Measurements from ENCODE around the gene REXO4.

DNA sequence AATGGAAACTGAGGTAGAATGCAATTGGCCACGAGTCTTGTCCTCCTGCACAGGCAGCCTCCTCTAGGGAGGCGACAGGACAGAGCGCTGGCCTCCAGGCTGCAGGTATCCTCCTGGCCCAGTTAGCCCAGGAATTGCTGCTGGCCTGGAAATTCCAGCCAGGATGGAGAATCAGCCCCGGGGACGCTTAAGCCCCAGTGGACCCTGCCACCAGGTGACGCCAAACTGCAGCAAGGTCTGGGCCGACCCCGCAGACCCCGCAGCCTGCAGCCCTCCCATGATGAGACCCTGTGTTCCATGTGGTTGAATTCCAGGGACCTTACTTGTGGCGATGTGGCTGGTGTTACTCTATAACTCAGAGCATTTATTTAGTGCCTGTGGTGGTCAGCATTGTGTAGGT lies 49.3 kb upstream of the REXO4 start:
- TF ChIP-seq SUZ12 (IDR thresholded peaks at IDR 0.05; ENCODE audit: low read length) (no peak), KDM5A (IDR thresholded peaks at IDR 0.05; ENCODE audit: low read length) (no peak), EP300 (IDR thresholded peaks at IDR 0.05; ENCODE audit: borderline replicate concordance in 1 of 2, low read depth in 2 of 2, low read length in 2 of 2) (no peak), RAD21 (IDR thresholded peaks at IDR 0.05 in 1 of 2, conservative IDR thresholded peaks at IDR 0.05 in 1 of 2; ENCODE audit: low read depth in 2 of 2, low read length in 2 of 2) (peak in 1 of 2 experiments; percentile 27; a peak in 1 of 4 replicates), SP1 (IDR thresholded peaks at IDR 0.05; ENCODE audit: low read depth, low read length) (no peak), POLR2AphosphoS5 (IDR thresholded peaks at IDR 0.05; ENCODE audit: low read depth, low read length) (0 out of 2 replicates have a peak, but pooled peaks have one; percentile 33), GABPA (IDR thresholded peaks at IDR 0.05; ENCODE audit: borderline replicate concordance, insufficient read depth, low read length) (no peak), HDAC6 (IDR thresholded peaks at IDR 0.05; ENCODE audit: low read depth, low read length) (no peak), SIN3A (conservative IDR thresholded peaks at IDR 0.05 in 1 of 2, IDR thresholded peaks at IDR 0.05 in 1 of 2; ENCODE audit: low read depth in 1 of 2, low read length in 2 of 2) (no peak)
- TF ChIP-seq, protein P1, sequence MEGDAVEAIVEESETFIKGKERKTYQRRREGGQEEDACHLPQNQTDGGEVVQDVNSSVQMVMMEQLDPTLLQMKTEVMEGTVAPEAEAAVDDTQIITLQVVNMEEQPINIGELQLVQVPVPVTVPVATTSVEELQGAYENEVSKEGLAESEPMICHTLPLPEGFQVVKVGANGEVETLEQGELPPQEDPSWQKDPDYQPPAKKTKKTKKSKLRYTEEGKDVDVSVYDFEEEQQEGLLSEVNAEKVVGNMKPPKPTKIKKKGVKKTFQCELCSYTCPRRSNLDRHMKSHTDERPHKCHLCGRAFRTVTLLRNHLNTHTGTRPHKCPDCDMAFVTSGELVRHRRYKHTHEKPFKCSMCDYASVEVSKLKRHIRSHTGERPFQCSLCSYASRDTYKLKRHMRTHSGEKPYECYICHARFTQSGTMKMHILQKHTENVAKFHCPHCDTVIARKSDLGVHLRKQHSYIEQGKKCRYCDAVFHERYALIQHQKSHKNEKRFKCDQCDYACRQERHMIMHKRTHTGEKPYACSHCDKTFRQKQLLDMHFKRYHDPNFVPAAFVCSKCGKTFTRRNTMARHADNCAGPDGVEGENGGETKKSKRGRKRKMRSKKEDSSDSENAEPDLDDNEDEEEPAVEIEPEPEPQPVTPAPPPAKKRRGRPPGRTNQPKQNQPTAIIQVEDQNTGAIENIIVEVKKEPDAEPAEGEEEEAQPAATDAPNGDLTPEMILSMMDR (IDR thresholded peaks at IDR 0.05; ENCODE audit: control extremely low read depth in 1 of 3, insufficient read depth in 1 of 3, low read depth in 1 of 3, low read length in 3 of 3): peak in 2 of 3 experiments; percentile 33 to 52; a peak in 2 of 4 replicates

Measured in H1 (cell line).